Spleen (tissue), 11 donors: ENCODE measurements around the gene DCTN3. TPM values are rescaled to one million over a fixed set of nuclear protein-coding genes. Genes with fewer than 3 reads are reported as not detected.

Experiments used
- DNase-seq: peaks from one replicate; pipeline ENCODE4 v3.0.0-alpha.2; 2020
- H3K27ac ChIP-seq, 8 donors: fragments of 200-600 bp; sonication (generic) in 7 of 8; 1 replicate in 4 of 8; 2 replicates in 4 of 8; pipeline versions ENCODE4 v1.5.0 to v1.8.0; 2016 to 2021; ENCODE audit warnings: inconsistent platforms in 4 of 8, mild to moderate bottlenecking in 4 of 8, moderate library complexity in 1 of 8
- H3K27me3 ChIP-seq, 7 donors: fragments of 200-600 bp; sonication (generic) in 6 of 7; replicated peaks in 1 of 7; 1 replicate in 4 of 7; 2 replicates in 3 of 7; pipeline versions ENCODE4 v1.5.0 to v1.8.0; 2016 to 2021; ENCODE audit warnings: inconsistent platforms in 3 of 7, mild to moderate bottlenecking in 1 of 7
- H3K36me3 ChIP-seq, 6 donors: fragments of 200-600 bp; sonication (generic) in 5 of 6; 1 replicate in 4 of 6; 2 replicates in 2 of 6; pipeline versions ENCODE4 v1.5.0 to v1.8.0; 2016 to 2021; ENCODE audit warnings: inconsistent platforms in 2 of 6
- H3K4me1 ChIP-seq, 6 donors: fragments of 200-600 bp; sonication (generic) in 5 of 6; 1 replicate in 3 of 6; 2 replicates in 3 of 6; pipeline versions ENCODE4 v1.5.0 to v1.8.0; 2016 to 2021; ENCODE audit warnings: inconsistent platforms in 3 of 6
- H3K4me3 ChIP-seq, 8 donors: fragments of 200-600 bp; sonication (generic) in 7 of 8; 1 replicate in 4 of 8; 2 replicates in 4 of 8; pipeline versions ENCODE4 v1.5.0 to v1.8.0; 2016 to 2021; ENCODE audit warnings: inconsistent platforms in 4 of 8, mild to moderate bottlenecking in 4 of 8, moderate library complexity in 2 of 8
- H3K9me3 ChIP-seq, 8 donors: fragments of 200-600 bp; sonication (generic) in 7 of 8; 1 replicate in 4 of 8; 2 replicates in 4 of 8; pipeline versions ENCODE4 v1.5.0 to v1.8.0; 2016 to 2021; ENCODE audit warnings: inconsistent platforms in 4 of 8
- POLR2A ChIP-seq, 3 donors: fragments of 450-650 bp; IDR thresholded peaks; one replicate each; pipeline ENCODE4 v1.5.1; 2017; ENCODE audit warnings: antibody characterized with exemption in 3 of 3, mild to moderate bottlenecking in 1 of 3
- POLR2AphosphoS5 ChIP-seq, 3 donors: sonication (generic); formaldehyde crosslinking; IDR thresholded peaks; one replicate each; pipeline ENCODE4 v1.5.1; 2017; ENCODE audit warnings: antibody characterized with exemption in 3 of 3
- WGBS, 5 donors: extraction: QIAGEN DNeasy Blood & Tissue Kit in 3 of 5; methylation state at CpG; one replicate each; pipeline versions ENCODE4 v1.1.5 to v1.1.7; 2013 to 2018; 5-methylcytosine and 5-hydroxymethylcytosine counted together
- intact Hi-C: fragments of 100-400 bp; cut with DNase I; formaldehyde crosslinking; loops from one replicate; pipeline ENCODE4 v1.15.0; 2023; ENCODE audit warnings: low total_unique reads
- polyA plus RNA-seq, 3 donors: library from polyadenylated mRNA; stranded (reverse); fragments of 200-250 nt; gene quantifications; one replicate each; pipeline ENCODE4 v1.2.1, GENCODE V29; 2013
- total RNA-seq, 7 donors: library from RNA; depleted of rRNA in 3 of 7; stranded (reverse); fragments of >200 nt in 3 of 7; fragmentation: NEBNext Ultra II Directional in 4 of 7; extraction: Animal tissue kit (Norgen Biotek cat#: 25700) in 4 of 7; gene quantifications; one replicate each; pipeline versions ENCODE4 v1.1.0 to v1.2.1, GENCODE V29; 2016 to 2021
- TF ChIP-seq, protein P1 (sequence below), 11 experiments: fragments of 200-600 bp in 7 of 11; fragments of 450-650 bp in 4 of 11; sonication (generic) in 4 of 11; IDR thresholded peaks in 8 of 11; conservative IDR thresholded peaks in 3 of 11; 1 replicate in 7 of 11; 2 replicates in 4 of 11; pipeline versions ENCODE4 v1.4.0 to v1.8.0; 2016 to 2021; ENCODE audit warnings: antibody characterized with exemption in 11 of 11, inconsistent platforms in 4 of 11, mild to moderate bottlenecking in 1 of 11
- donor health status: healthy with polysubstance abuse.
- donor health status: DM: no; HTN: no; CAD: no; lungs with moderate emphysema.
- donor health status: DM: no; HTN: no; CAD: no.
- donor health status: Bipolar disorder and iron deficiency.
- donor health status: healthy.
- donor health status: DM: no; HTN: no; CAD: no.
- donor health status: DM: yes; HTN: yes; CAD: no.

DCTN3 gene
- total and polyA plus RNA-seq, 10 donors: 43.8 to 79.8 (median 56.7) TPM

GRCh38 chr9:34579808-34580163 is 40.5 kb downstream of the DCTN3 start:
- Histone ChIP-seq H3K4me3 (no peak overlapping the region), H3K36me3 (no peaks in the 10 kb centered on the region), H3K27ac (peak overlapping the region in 3 of 8 donors; percentile 23 to 62 (median 50)), H3K9me3 (no peaks in the 10 kb centered on the region), H3K27me3 (peaks cover 0 to 92% (median 31%) of the 10 kb centered on the region in 7 donors), H3K4me1 (peaks cover 0 to 65% (median 29%) of the 10 kb centered on the region in 6 donors)
- TF ChIP-seq, protein P1, sequence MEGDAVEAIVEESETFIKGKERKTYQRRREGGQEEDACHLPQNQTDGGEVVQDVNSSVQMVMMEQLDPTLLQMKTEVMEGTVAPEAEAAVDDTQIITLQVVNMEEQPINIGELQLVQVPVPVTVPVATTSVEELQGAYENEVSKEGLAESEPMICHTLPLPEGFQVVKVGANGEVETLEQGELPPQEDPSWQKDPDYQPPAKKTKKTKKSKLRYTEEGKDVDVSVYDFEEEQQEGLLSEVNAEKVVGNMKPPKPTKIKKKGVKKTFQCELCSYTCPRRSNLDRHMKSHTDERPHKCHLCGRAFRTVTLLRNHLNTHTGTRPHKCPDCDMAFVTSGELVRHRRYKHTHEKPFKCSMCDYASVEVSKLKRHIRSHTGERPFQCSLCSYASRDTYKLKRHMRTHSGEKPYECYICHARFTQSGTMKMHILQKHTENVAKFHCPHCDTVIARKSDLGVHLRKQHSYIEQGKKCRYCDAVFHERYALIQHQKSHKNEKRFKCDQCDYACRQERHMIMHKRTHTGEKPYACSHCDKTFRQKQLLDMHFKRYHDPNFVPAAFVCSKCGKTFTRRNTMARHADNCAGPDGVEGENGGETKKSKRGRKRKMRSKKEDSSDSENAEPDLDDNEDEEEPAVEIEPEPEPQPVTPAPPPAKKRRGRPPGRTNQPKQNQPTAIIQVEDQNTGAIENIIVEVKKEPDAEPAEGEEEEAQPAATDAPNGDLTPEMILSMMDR (IDR thresholded peaks at IDR 0.05 in 8 of 11, conservative IDR thresholded peaks at IDR 0.05 in 3 of 11): no peak
- TF ChIP-seq POLR2AphosphoS5 (IDR thresholded peaks at IDR 0.05): no peak
- TF ChIP-seq POLR2A (IDR thresholded peaks at IDR 0.05): no peak
- peak; percentile 52 for DNase-seq
- intact Hi-C loops: no loop called here
- 70 to 76% (median 74%) methylated on average over 5 of the region's 5 CpGs for WGBS, 5 donors

GRCh38 chr9:34579104-34579807 is 41.0 kb downstream of the DCTN3 start:
- Histone ChIP-seq H3K4me3 (peak overlapping the region in 1 of 8 donors; percentile 13), H3K27me3 (peaks cover 0 to 92% (median 28%) of the 10 kb centered on the region in 7 donors), H3K4me1 (peaks cover 0 to 69% (median 29%) of the 10 kb centered on the region in 6 donors), H3K9me3 (no peaks in the 10 kb centered on the region), H3K36me3 (no peaks in the 10 kb centered on the region), H3K27ac (peak overlapping the region in 3 of 8 donors; percentile 50 to 62 (median 59))
- TF ChIP-seq, protein P1 (IDR thresholded peaks at IDR 0.05 in 8 of 11, conservative IDR thresholded peaks at IDR 0.05 in 3 of 11): no peak
- TF ChIP-seq POLR2AphosphoS5 (IDR thresholded peaks at IDR 0.05) (no peak), POLR2A (IDR thresholded peaks at IDR 0.05) (no peak)
- WGBS, 5 donors: 18 to 30% (median 23%) methylated on average over 17 of the region's 17 CpGs
- DNase-seq: no peak
- intact Hi-C loops: no loop called here

DNA sequence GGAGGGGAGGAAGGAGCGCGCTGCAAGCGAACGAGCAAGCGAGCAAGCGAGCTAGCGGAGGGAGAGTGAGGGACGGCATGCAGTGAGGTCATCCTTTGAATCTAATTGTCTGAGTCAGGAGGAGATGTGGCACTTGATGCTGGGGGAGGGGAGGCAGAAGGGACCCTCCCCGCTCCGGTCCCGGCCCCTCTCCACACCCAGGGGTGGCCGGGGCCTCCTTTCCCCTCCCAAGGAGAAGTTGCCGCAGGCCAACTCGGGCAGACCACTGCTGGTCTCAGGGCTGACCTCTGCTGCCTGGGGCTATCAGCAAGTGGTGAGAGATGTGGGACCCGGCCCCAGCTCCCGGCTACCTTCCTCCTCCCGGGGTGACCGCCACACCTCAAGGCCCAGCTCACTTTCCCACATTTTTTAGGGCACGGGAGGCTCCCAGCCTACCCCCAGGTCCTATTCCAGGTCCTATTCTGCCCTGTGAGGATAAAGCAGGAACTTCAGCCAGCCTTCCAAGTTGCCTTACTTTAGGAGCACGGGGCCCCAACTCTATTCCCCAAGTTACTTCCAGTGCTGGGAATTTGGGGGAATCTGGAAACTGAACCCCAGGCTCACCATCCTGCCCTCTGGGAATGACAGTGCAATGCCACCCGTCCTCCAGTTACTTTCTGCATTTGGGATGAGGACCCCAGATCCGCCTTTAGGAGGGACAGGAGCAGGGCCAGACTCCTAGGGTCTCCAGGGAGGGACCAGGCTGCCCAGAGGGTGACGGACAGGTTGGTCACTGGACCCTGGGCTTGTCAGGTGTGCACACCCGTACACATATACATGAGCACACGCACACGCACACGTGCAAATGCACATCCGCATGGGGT is 41.8 kb downstream of the DCTN3 start:
- Histone ChIP-seq H3K4me3 (peak overlapping the region in 5 of 8 donors; percentile 9 to 58 (median 22)), H3K27me3 (peaks cover 0 to 92% (median 28%) of the 10 kb centered on the region in 7 donors), H3K4me1 (peaks cover 0 to 77% (median 30%) of the 10 kb centered on the region in 6 donors), H3K9me3 (no peaks in the 10 kb centered on the region), H3K36me3 (no peaks in the 10 kb centered on the region), H3K27ac (peak overlapping the region in 7 of 8 donors; percentile 13 to 62 (median 50))
- 14 to 22% (median 19%) methylated on average over 23 to 28 of the region's 28 CpGs for WGBS, 5 donors
- DNase-seq: no peak
- TF ChIP-seq POLR2A (IDR thresholded peaks at IDR 0.05): no peak
- TF ChIP-seq POLR2AphosphoS5 (IDR thresholded peaks at IDR 0.05): peak in 2 of 3 donors; percentile 13 to 34
- TF ChIP-seq, protein P1 (IDR thresholded peaks at IDR 0.05 in 8 of 11, conservative IDR thresholded peaks at IDR 0.05 in 3 of 11): peak in 1 of 11 experiments; percentile 14
- intact Hi-C loops: no loop called here
